MM.1S (cell line): Measurements from ENCODE around the gene ADAMTS2.

Experiments used
- DNase-seq: peaks from one replicate; pipeline ENCODE4 v3.0.0-alpha.2; 2015
- H2AFZ ChIP-seq: fragments of 300-600 bp; sonication (generic); 2 replicates; pipeline ENCODE4 v1.6.0; 2016; ENCODE audit warnings: antibody characterized with exemption, low read length
- H3F3A ChIP-seq: fragments of 300-600 bp; sonication (generic); 2 replicates; pipeline ENCODE4 v1.6.1; 2016; ENCODE audit warnings: mild to moderate bottlenecking, antibody characterized with exemption, low read length, moderate library complexity, mixed read lengths; ENCODE audit not compliant: insufficient read depth
- H3K27ac ChIP-seq: fragments of 300-600 bp; sonication (generic); 2 replicates; pipeline ENCODE4 v1.5.1; 2016; ENCODE audit warnings: mild to moderate bottlenecking, low read length
- H3K27me3 ChIP-seq: fragments of 300-600 bp; sonication (generic); replicated peaks from 2 replicates; pipeline ENCODE4 v1.6.0; 2016; ENCODE audit warnings: low read length; ENCODE audit not compliant: insufficient read depth
- H3K36me3 ChIP-seq: fragments of 300-600 bp; sonication (generic); replicated peaks from 2 replicates; pipeline ENCODE4 v1.6.1; 2016; ENCODE audit warnings: mild to moderate bottlenecking, low read length, mixed read lengths; ENCODE audit not compliant: insufficient read depth
- H3K4me1 ChIP-seq: fragments of 300-600 bp; sonication (generic); 2 replicates; pipeline ENCODE4 v1.6.1; 2016; ENCODE audit warnings: low read length, mixed read lengths
- H3K4me2 ChIP-seq: fragments of 300-600 bp; sonication (generic); 2 replicates; pipeline ENCODE4 v1.6.0; 2016; ENCODE audit warnings: low read depth, low read length
- H3K4me3 ChIP-seq: fragments of 300-600 bp; sonication (generic); 2 replicates; pipeline ENCODE4 v1.5.1; 2016; ENCODE audit warnings: low read length, mixed read lengths
- H3K79me2 ChIP-seq: fragments of 300-600 bp; sonication (generic); 2 replicates; pipeline ENCODE4 v1.6.1; 2016; ENCODE audit warnings: mixed run types, low read length, mixed read lengths
- H3K9ac ChIP-seq: fragments of 300-600 bp; sonication (generic); 2 replicates; pipeline ENCODE4 v1.6.1; 2016; ENCODE audit warnings: low read length, mixed read lengths
- H3K9me2 ChIP-seq: fragments of 300-600 bp; sonication (generic); replicated peaks from 2 replicates; pipeline ENCODE4 v1.6.1; 2016; ENCODE audit warnings: mild to moderate bottlenecking, low read length, mixed read lengths; ENCODE audit not compliant: insufficient read depth
- H3K9me3 ChIP-seq: fragments of 300-600 bp; sonication (generic); replicated peaks from 2 replicates; pipeline ENCODE4 v1.6.1; 2016; ENCODE audit warnings: mild to moderate bottlenecking, low read length, mixed read lengths; ENCODE audit not compliant: insufficient read depth
- H4K20me1 ChIP-seq: fragments of 300-600 bp; sonication (generic); 2 replicates; pipeline ENCODE4 v1.6.1; 2016; ENCODE audit warnings: mild to moderate bottlenecking, low read length, moderate library complexity, mixed read lengths; ENCODE audit not compliant: insufficient read depth
- CTCF ChIP-seq: fragments of 300-600 bp; sonication (generic); IDR thresholded peaks from 2 replicates; pipeline ENCODE4 v1.5.1; 2016; ENCODE audit warnings: antibody characterized with exemption, low read length, mixed read lengths
- EZH2 ChIP-seq: fragments of 300-600 bp; sonication (generic); optimal IDR thresholded peaks from 2 replicates; pipeline ENCODE3; 2017; ENCODE audit warnings: low read depth, mild to moderate bottlenecking, antibody characterized with exemption, low read length, mixed read lengths
- EZH2phosphoT487 ChIP-seq: fragments of 300-600 bp; sonication (generic); IDR thresholded peaks from 2 replicates; pipeline ENCODE4 v1.6.1; 2018; ENCODE audit warnings: antibody characterized with exemption, low read length

ADAMTS2 gene

GRCh38 chr5:179336871-179337795 lies 8.1 kb downstream of the ADAMTS2 start:
- H3K4me1 ChIP-seq, result no peaks in the 10 kb centered on the region
- H3K4me3 ChIP-seq, result no peak overlapping the region
- no peak for DNase-seq
- no peak overlapping the region for H3K9ac ChIP-seq
- no peaks in the 10 kb centered on the region for H3F3A ChIP-seq
- H3K36me3 ChIP-seq, result no peaks in the 10 kb centered on the region
- no peak overlapping the region for H3K4me2 ChIP-seq
- no peak overlapping the region for H3K27ac ChIP-seq
- H3K27me3 ChIP-seq, result peaks cover 38% of the 10 kb centered on the region
- H4K20me1 ChIP-seq, result no peaks in the 10 kb centered on the region
- no peaks in the 10 kb centered on the region for H3K9me2 ChIP-seq
- no peaks in the 10 kb centered on the region for H3K9me3 ChIP-seq
- TF ChIP-seq EZH2, result no peak
- no peak for TF ChIP-seq EZH2phosphoT487
- no peak for TF ChIP-seq CTCF
- H3K79me2 ChIP-seq, result no peaks in the 10 kb centered on the region
- H2AFZ ChIP-seq, result no peak overlapping the region

GRCh38 chr5:179336126-179336870 lies 9.0 kb downstream of the ADAMTS2 start:
- Histone ChIP-seq H3K9me2 (no peaks in the 10 kb centered on the region), H3K27me3 (peaks cover 38% of the 10 kb centered on the region), H3K79me2 (no peaks in the 10 kb centered on the region), H3K9ac (no peak overlapping the region), H2AFZ (no peak overlapping the region), H4K20me1 (no peaks in the 10 kb centered on the region), H3K4me1 (no peaks in the 10 kb centered on the region), H3K9me3 (no peaks in the 10 kb centered on the region), H3K4me2 (no peak overlapping the region), H3F3A (no peaks in the 10 kb centered on the region), H3K36me3 (no peaks in the 10 kb centered on the region), H3K4me3 (no peak overlapping the region), H3K27ac (no peak overlapping the region)
- DNase-seq, result no peak
- no peak for TF ChIP-seq EZH2
- TF ChIP-seq EZH2phosphoT487, result no peak

GRCh38 chr5:179333796-179334761 lies 11.2 kb downstream of the ADAMTS2 start:
- Histone ChIP-seq H3K27me3 (peaks cover 34% of the 10 kb centered on the region), H3K4me1 (no peaks in the 10 kb centered on the region), H3K4me2 (no peak overlapping the region), H3K79me2 (no peaks in the 10 kb centered on the region), H3F3A (no peaks in the 10 kb centered on the region), H3K9me2 (no peaks in the 10 kb centered on the region), H4K20me1 (no peaks in the 10 kb centered on the region), H2AFZ (no peak overlapping the region), H3K9me3 (no peaks in the 10 kb centered on the region), H3K27ac (no peak overlapping the region), H3K9ac (no peak overlapping the region), H3K36me3 (no peaks in the 10 kb centered on the region), H3K4me3 (no peak overlapping the region)
- DNase-seq, result no peak
- TF ChIP-seq EZH2 (no peak), EZH2phosphoT487 (no peak), CTCF (no peak)
